ENCODE data around the gene CDC42BPG. TPM values are rescaled to one million over a fixed set of nuclear protein-coding genes. Genes with fewer than 3 reads are reported as not detected.
"Not testable (repeated sequence)": the region's sequence is repeated elsewhere in the genome, so short reads cannot be mapped to it uniquely, and the experiment has no call there.

CDC42BPG gene
- total RNA-seq, 1 experiment from 2014 or later, result 24.9 TPM

DNA sequence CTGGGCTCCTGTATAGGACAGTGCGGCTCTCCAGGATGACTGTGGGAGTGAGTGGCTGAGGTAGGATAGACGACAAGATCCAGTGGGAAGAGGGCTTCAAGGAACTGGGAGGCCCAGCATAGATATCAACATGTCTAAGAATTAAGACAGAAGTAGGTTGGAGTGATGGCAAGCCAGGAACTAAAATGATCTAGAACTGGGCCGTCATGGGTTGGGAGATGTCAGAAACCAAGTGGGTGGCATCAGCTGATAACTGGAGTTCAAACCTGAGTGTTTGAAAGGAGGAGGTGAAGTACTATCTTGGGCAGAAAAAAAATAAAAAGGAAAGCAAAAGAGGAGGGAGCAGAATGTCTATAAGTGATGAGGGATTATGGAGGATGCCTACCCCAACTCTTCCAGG, 27.0 kb downstream of the CDC42BPG start:
- no CpG with 5 or more reads among the region's 3 CpGs for WGBS (ENCODE audit: extremely low coverage, insufficient read length, low lambda C conversion rate)
- TF ChIP-seq, protein P1, sequence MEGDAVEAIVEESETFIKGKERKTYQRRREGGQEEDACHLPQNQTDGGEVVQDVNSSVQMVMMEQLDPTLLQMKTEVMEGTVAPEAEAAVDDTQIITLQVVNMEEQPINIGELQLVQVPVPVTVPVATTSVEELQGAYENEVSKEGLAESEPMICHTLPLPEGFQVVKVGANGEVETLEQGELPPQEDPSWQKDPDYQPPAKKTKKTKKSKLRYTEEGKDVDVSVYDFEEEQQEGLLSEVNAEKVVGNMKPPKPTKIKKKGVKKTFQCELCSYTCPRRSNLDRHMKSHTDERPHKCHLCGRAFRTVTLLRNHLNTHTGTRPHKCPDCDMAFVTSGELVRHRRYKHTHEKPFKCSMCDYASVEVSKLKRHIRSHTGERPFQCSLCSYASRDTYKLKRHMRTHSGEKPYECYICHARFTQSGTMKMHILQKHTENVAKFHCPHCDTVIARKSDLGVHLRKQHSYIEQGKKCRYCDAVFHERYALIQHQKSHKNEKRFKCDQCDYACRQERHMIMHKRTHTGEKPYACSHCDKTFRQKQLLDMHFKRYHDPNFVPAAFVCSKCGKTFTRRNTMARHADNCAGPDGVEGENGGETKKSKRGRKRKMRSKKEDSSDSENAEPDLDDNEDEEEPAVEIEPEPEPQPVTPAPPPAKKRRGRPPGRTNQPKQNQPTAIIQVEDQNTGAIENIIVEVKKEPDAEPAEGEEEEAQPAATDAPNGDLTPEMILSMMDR (conservative IDR thresholded peaks at IDR 0.05), result no peak
- Histone ChIP-seq H4K5ac (ENCODE audit: insufficient read length, low read depth, low read length) (no peak overlapping the region), H2AFZ (ENCODE audit: low read length) (no peak overlapping the region), H2AK5ac (ENCODE audit: insufficient read length, low read length) (no peak overlapping the region), H3K4ac (ENCODE audit: low read depth, low read length) (no peak overlapping the region), H2BK5ac (ENCODE audit: insufficient read length, low read length) (no peak overlapping the region), H3K23me2 (ENCODE audit: insufficient read length, low read depth, low read length, poor library complexity, severe bottlenecking) (no peaks in the 10 kb centered on the region), H3K56ac (ENCODE audit: insufficient read length, low read depth, low read length) (no peak overlapping the region), H3K27ac (ENCODE audit: insufficient read length, low read depth, low read length) (no peak overlapping the region), H4K8ac (replicated peaks; ENCODE audit: insufficient read length, low read depth, low read length) (no peak overlapping the region), H2BK12ac (ENCODE audit: insufficient read length, low read depth, low read length) (no peak overlapping the region), H3K79me2 (ENCODE audit: insufficient read depth, low read length) (no peaks in the 10 kb centered on the region), H3K9ac (ENCODE audit: extremely low read depth, insufficient read length, low read length) (no peak overlapping the region), H2BK20ac (ENCODE audit: low read depth, low read length, poor library complexity, severe bottlenecking) (no peak overlapping the region), H3K14ac (ENCODE audit: insufficient read depth, low read length) (no peak overlapping the region), H3K9me3 (ENCODE audit: control insufficient read depth, low read depth, low read length) (no peaks in the 10 kb centered on the region), H4K91ac (ENCODE audit: insufficient read length, low read depth, low read length) (no peak overlapping the region), H3K79me1 (ENCODE audit: insufficient read depth, low read depth, low read length, poor library complexity, severe bottlenecking) (no peaks in the 10 kb centered on the region), H3K27me3 (ENCODE audit: insufficient read depth, low read length) (no peaks in the 10 kb centered on the region), H2BK120ac (ENCODE audit: low read depth, low read length, poor library complexity, severe bottlenecking) (no peak overlapping the region), H3K4me1 (ENCODE audit: insufficient read depth, low read length) (no peaks in the 10 kb centered on the region), H3K18ac (ENCODE audit: insufficient read length, low read depth, low read length) (no peak overlapping the region), H3T11ph (ENCODE audit: low read length) (no peak overlapping the region), H2BK15ac (ENCODE audit: low read depth, low read length) (no peak overlapping the region), H3K4me2 (ENCODE audit: insufficient read depth, insufficient read length, low read length) (no peak overlapping the region), H3K23ac (ENCODE audit: insufficient read length, low read depth, low read length) (no peak overlapping the region), H4K20me1 (ENCODE audit: control insufficient read depth, insufficient read depth, insufficient read length) (no peaks in the 10 kb centered on the region)
- H3K4me1 Mint-ChIP-seq, result no peaks in the 10 kb centered on the region
- no peak overlapping the region for H3K27ac Mint-ChIP-seq
- no peak overlapping the region for H3K4me3 Mint-ChIP-seq
- no peak for DNase-seq
- no peaks in the 10 kb centered on the region for H3K9me3 Mint-ChIP-seq
- H3K27me3 Mint-ChIP-seq (ENCODE audit: low read depth), result no peaks in the 10 kb centered on the region; the same call in 1 of the 2 replicates
- H3K36me3 Mint-ChIP-seq (ENCODE audit: insufficient read depth in 1 of 3, low read depth in 3 of 3), result no peaks in the 10 kb centered on the region

DNA sequence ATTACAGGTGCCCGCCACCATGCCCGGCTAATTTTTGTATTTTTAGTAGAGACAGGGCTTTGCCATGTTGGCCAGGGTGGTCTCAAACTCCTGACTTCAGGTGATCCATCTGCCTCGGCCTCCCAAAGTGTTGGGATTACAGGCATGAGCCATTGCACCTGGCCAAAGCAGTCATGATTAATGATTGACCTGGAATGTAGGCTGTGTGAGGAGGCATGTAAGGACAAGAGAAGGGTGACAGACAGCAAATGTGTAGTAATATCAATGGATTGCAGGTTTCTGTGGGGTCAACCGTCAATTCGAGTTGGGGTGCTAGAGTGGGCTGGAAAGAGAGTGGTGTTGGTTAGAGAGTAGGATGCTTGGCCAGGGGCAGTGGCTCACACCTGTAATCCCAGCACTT, 29.0 kb downstream of the CDC42BPG start:
- H2BK5ac ChIP-seq (ENCODE audit: insufficient read length, low read length); H3K27me3 Mint-ChIP-seq (ENCODE audit: low read depth); H4K5ac ChIP-seq (ENCODE audit: insufficient read length, low read depth, low read length); H3K4me1 Mint-ChIP-seq; H4K20me1 ChIP-seq (ENCODE audit: control insufficient read depth, insufficient read depth, insufficient read length); H4K91ac ChIP-seq (ENCODE audit: insufficient read length, low read depth, low read length); H3K79me2 ChIP-seq (ENCODE audit: insufficient read depth, low read length); H3K18ac ChIP-seq (ENCODE audit: insufficient read length, low read depth, low read length); H3K27ac ChIP-seq (ENCODE audit: insufficient read length, low read depth, low read length); H2AFZ ChIP-seq (ENCODE audit: low read length); H2BK20ac ChIP-seq (ENCODE audit: low read depth, low read length, poor library complexity, severe bottlenecking); DNase-seq; H3K27me3 ChIP-seq (ENCODE audit: insufficient read depth, low read length); H2BK15ac ChIP-seq (ENCODE audit: low read depth, low read length); H2BK120ac ChIP-seq (ENCODE audit: low read depth, low read length, poor library complexity, severe bottlenecking); H3K4ac ChIP-seq (ENCODE audit: low read depth, low read length); H4K8ac ChIP-seq (replicated peaks; ENCODE audit: insufficient read length, low read depth, low read length); H2AK5ac ChIP-seq (ENCODE audit: insufficient read length, low read length); H3K4me2 ChIP-seq (ENCODE audit: insufficient read depth, insufficient read length, low read length); H3K27ac Mint-ChIP-seq; H3K79me1 ChIP-seq (ENCODE audit: insufficient read depth, low read depth, low read length, poor library complexity, severe bottlenecking); H3T11ph ChIP-seq (ENCODE audit: low read length); H3K9me3 ChIP-seq (ENCODE audit: control insufficient read depth, low read depth, low read length); H3K23ac ChIP-seq (ENCODE audit: insufficient read length, low read depth, low read length); H3K9ac ChIP-seq (ENCODE audit: extremely low read depth, insufficient read length, low read length); H3K4me3 Mint-ChIP-seq; H3K4me1 ChIP-seq (ENCODE audit: insufficient read depth, low read length); H2BK12ac ChIP-seq (ENCODE audit: insufficient read length, low read depth, low read length); H3K56ac ChIP-seq (ENCODE audit: insufficient read length, low read depth, low read length); H3K36me3 Mint-ChIP-seq (ENCODE audit: insufficient read depth in 1 of 3, low read depth in 3 of 3); H3K9me3 Mint-ChIP-seq; H3K14ac ChIP-seq (ENCODE audit: insufficient read depth, low read length); H3K23me2 ChIP-seq (ENCODE audit: insufficient read length, low read depth, low read length, poor library complexity, severe bottlenecking): not testable (repeated sequence)
- WGBS (ENCODE audit: extremely low coverage, insufficient read length, low lambda C conversion rate), result no CpG with 5 or more reads among the region's 5 CpGs
